Colonic mucosa (tissue), 4 donors: ENCODE results near the gene PPP1R16B. TPM values are rescaled to one million over a fixed set of nuclear protein-coding genes. Genes with fewer than 3 reads are reported as not detected.

Experiments used
- DNase-seq: peaks from one replicate; pipeline ENCODE4 v3.0.0-alpha.2; 2020
- H3K27ac ChIP-seq: fragments of 200-600 bp; one replicate; pipeline ENCODE4 v1.8.0; 2021
- H3K27me3 ChIP-seq: fragments of 200-600 bp; one replicate; pipeline ENCODE4 v1.8.0; 2021
- H3K36me3 ChIP-seq: fragments of 200-600 bp; one replicate; pipeline ENCODE4 v1.8.0; 2021
- H3K4me1 ChIP-seq: fragments of 200-600 bp; one replicate; pipeline ENCODE4 v1.8.0; 2021; ENCODE audit warnings: mild to moderate bottlenecking
- H3K4me3 ChIP-seq: fragments of 200-600 bp; one replicate; pipeline ENCODE4 v1.8.0; 2021
- H3K9ac ChIP-seq, 2 donors: one replicate each; pipeline ENCODE4 v1.7.0; 2013; ENCODE audit warnings: control low read depth in 2 of 2, low read depth in 2 of 2, low read length in 2 of 2
- H3K9me3 ChIP-seq: fragments of 200-600 bp; one replicate; pipeline ENCODE4 v1.8.0; 2021
- CTCF ChIP-seq: fragments of 200-600 bp; IDR thresholded peaks from one replicate; pipeline ENCODE4 v1.8.0; 2022; ENCODE audit warnings: antibody characterized with exemption, mild to moderate bottlenecking
- intact Hi-C: fragments of 100-400 bp; cut with DNase I; formaldehyde crosslinking; loops from one replicate; pipeline ENCODE4 v1.14.1; 2022
- total RNA-seq, 2 donors: library from RNA; stranded (reverse); fragmentation: NEBNext Ultra II Directional in 1 of 2; extraction: Animal tissue kit (Norgen Biotek cat#: 25700) in 1 of 2; gene quantifications; one replicate each; pipeline ENCODE4 v1.2.1, GENCODE V29; 2021
- donor health status: healthy.
- donor health status: DM: no; HTN: no; CAD: no.
- donor health status: DM: no; HTN: no; CAD: no.

PPP1R16B gene
- total RNA-seq, 2 donors from 2014 or later = 2.0 to 2.1 TPM

- intact Hi-C loops = no loop called here
- no peaks in the 10 kb centered on the region for H3K27me3 ChIP-seq
- TF ChIP-seq CTCF = no peak
- no peak for DNase-seq
- H3K9me3 ChIP-seq = no peaks in the 10 kb centered on the region
- no peak overlapping the region for H3K9ac ChIP-seq
- H3K4me3 ChIP-seq = no peak overlapping the region
- no peaks in the 10 kb centered on the region for H3K36me3 ChIP-seq
- no peaks in the 10 kb centered on the region for H3K4me1 ChIP-seq
- H3K27ac ChIP-seq = no peak overlapping the region
Observed at GRCh38 chr20:38863024-38863851, 57.7 kb downstream of the PPP1R16B start.

- DNase-seq = no peak
- intact Hi-C loops = no loop called here
- H3K9me3 ChIP-seq = no peaks in the 10 kb centered on the region
Observed at GRCh38 chr20:38864662-38865061, 59.2 kb downstream of the PPP1R16B start.

GRCh38 chr20:38866265-38867061 is 61.0 kb downstream of the PPP1R16B start:
- Histone ChIP-seq H3K4me1 (no peaks in the 10 kb centered on the region), H3K27me3 (no peaks in the 10 kb centered on the region)
- TF ChIP-seq CTCF = no peak

More at GRCh38 chr20:38864662-38865061, 59.2 kb downstream of the PPP1R16B start:
- Histone ChIP-seq H3K9ac (no peak overlapping the region), H3K27me3 (no peaks in the 10 kb centered on the region), H3K27ac (no peak overlapping the region), H3K36me3 (no peaks in the 10 kb centered on the region), H3K4me1 (no peaks in the 10 kb centered on the region), H3K4me3 (no peak overlapping the region)
- no peak for TF ChIP-seq CTCF

GRCh38 chr20:38867062-38867359 is 61.5 kb downstream of the PPP1R16B start:
- intact Hi-C loops = no loop called here
- no peaks in the 10 kb centered on the region for H3K36me3 ChIP-seq
- TF ChIP-seq CTCF = no peak
- no peak for DNase-seq
- no peak overlapping the region for H3K4me3 ChIP-seq
- H3K27ac ChIP-seq = no peak overlapping the region
- H3K27me3 ChIP-seq = no peaks in the 10 kb centered on the region
- H3K9me3 ChIP-seq = no peaks in the 10 kb centered on the region
- peaks cover 4% of the 10 kb centered on the region for H3K4me1 ChIP-seq
- no peak overlapping the region for H3K9ac ChIP-seq

More at GRCh38 chr20:38866265-38867061, 61.0 kb downstream of the PPP1R16B start:
- H3K36me3 ChIP-seq = no peaks in the 10 kb centered on the region
- H3K4me3 ChIP-seq = no peak overlapping the region
- H3K9ac ChIP-seq = no peak overlapping the region
- no peaks in the 10 kb centered on the region for H3K9me3 ChIP-seq
- no peak overlapping the region for H3K27ac ChIP-seq
- intact Hi-C loops = no loop called here
- DNase-seq = no peak

- no peak for TF ChIP-seq CTCF
- peak; percentile 88 for DNase-seq
- H3K27ac ChIP-seq = peak overlapping the region; percentile 70
- intact Hi-C loops = no loop called here
- peaks cover 13% of the 10 kb centered on the region for H3K4me1 ChIP-seq
- H3K9me3 ChIP-seq = no peaks in the 10 kb centered on the region
- H3K36me3 ChIP-seq = no peaks in the 10 kb centered on the region
- no peak overlapping the region for H3K4me3 ChIP-seq
- H3K9ac ChIP-seq = peak overlapping the region; percentile 19 to 52
- H3K27me3 ChIP-seq = no peaks in the 10 kb centered on the region
Observed at GRCh38 chr20:38870733-38871559, 65.4 kb downstream of the PPP1R16B start.
